DMS53 treated with DMSO at 0.1 percent for 48 hours (cell line): ENCODE measurements around the gene TNFAIP1.

Experiments used
- DNase-seq: peaks from one replicate; lab custom pipeline; 2025; ENCODE audit not compliant: unreplicated experiment; lab: John Stamatoyannopoulos, UW

Gene TNFAIP1

GRCh38 chr17:28344435-28344901, 8.9 kb downstream of the TNFAIP1 start:
- no peak for DNase-seq

- no peak for DNase-seq
Observed at GRCh38 chr17:28345419-28346198, 10.0 kb downstream of the TNFAIP1 start.

GRCh38 chr17:28346199-28346580, 10.6 kb downstream of the TNFAIP1 start:
- DNase-seq: no peak

- DNase-seq: no peak
Observed at GRCh38 chr17:28346746-28347246, 11.2 kb downstream of the TNFAIP1 start.

- DNase-seq: no peak
Observed at GRCh38 chr17:28347261-28347891, 11.8 kb downstream of the TNFAIP1 start.

- no peak for DNase-seq
Observed at GRCh38 chr17:28348979-28349378, 13.4 kb downstream of the TNFAIP1 start.

- DNase-seq: no peak
Observed at GRCh38 chr17:28350271-28350670, 14.7 kb downstream of the TNFAIP1 start.

GRCh38 chr17:28357061-28357900, 21.7 kb downstream of the TNFAIP1 start, which contains the start of gene POLDIP2:
Gene POLDIP2 (minus strand): TSS chr17:28357527. CDS start chr17:28357448, 79 bp downstream.
- DNase-seq: peak; percentile 72

GRCh38 chr17:28357901-28358197, 22.3 kb downstream of the TNFAIP1 start:
- no peak for DNase-seq

GRCh38 chr17:28363186-28363585, 27.6 kb downstream of the TNFAIP1 start:
- no peak for DNase-seq

GRCh38 chr17:28363776-28364650, 28.5 kb downstream of the TNFAIP1 start:
- DNase-seq: no peak

- DNase-seq: no peak
Observed at GRCh38 chr17:28364665-28365363, 29.3 kb downstream of the TNFAIP1 start, which contains the start of gene SEBOX. Gene SEBOX (minus strand): TSS chr17:28365199. CDS start chr17:28365151, 48 bp downstream.

GRCh38 chr17:28365487-28365886, 29.9 kb downstream of the TNFAIP1 start:
- no peak for DNase-seq

GRCh38 chr17:28366605-28367004, 31.0 kb downstream of the TNFAIP1 start:
- no peak for DNase-seq

- no peak for DNase-seq
Observed at GRCh38 chr17:28367641-28368305, 32.2 kb downstream of the TNFAIP1 start.

- DNase-seq: no peak
Observed at GRCh38 chr17:28368306-28368831, 32.8 kb downstream of the TNFAIP1 start.

GRCh38 chr17:28368915-28369683, 33.5 kb downstream of the TNFAIP1 start:
- DNase-seq: no peak

- no peak for DNase-seq
Observed at GRCh38 chr17:28369684-28370034, 34.1 kb downstream of the TNFAIP1 start.
